ENCODE results near the gene ZNF512B. TPM values are rescaled to one million over a fixed set of nuclear protein-coding genes. Genes with fewer than 3 reads are reported as not detected.
A peak's percentile ranks its signal among the peaks of the same experiment; 100 is the strongest.

ZNF512B gene
- total RNA-seq, 4 donors from 2014 or later = 7.1 to 17.7 (median 12.1) TPM

DNA sequence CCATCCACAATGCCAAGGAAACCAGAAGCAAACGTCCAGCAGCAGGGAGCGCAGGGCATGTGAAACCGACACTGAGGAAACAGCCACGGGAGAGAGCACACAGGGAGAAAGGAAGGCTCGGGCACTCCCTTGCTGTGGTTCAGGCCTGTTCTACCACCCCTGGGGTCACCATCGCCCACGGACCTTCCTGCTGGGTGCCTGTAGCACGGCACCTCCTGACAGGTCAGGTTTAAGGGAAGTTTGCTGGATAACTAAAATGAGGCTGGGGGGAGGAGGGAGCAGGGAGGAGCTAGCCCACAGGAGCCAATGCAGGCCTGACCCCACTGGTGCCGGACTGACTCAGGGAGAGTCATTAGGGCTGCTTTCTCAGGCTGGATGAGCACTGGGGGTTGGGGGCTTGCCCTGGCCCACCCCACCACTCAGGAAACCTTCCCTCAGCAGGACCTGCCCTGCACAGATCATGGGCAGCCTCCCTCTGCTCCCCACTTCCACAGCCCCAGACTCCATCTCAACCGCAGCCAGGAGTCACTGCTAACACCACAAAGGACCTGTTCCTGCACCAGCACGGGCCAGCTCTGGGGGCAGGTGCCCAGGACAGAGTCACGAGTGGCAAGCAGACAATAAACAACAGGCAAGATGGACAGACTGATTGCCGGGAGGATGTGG is 15.8 kb downstream of the ZNF512B start:
- H3K4me1 ChIP-seq = peaks cover 79 to 85% (median 84%) of the 10 kb centered on the region in 4 donors
- TF ChIP-seq EP300 (IDR thresholded peaks at IDR 0.05) = no peak
- no peak for TF ChIP-seq POLR2AphosphoS5 (IDR thresholded peaks at IDR 0.05)
- no peak for TF ChIP-seq POLR2A (IDR thresholded peaks at IDR 0.05; ENCODE audit: low read depth)
- TF ChIP-seq, protein P1, sequence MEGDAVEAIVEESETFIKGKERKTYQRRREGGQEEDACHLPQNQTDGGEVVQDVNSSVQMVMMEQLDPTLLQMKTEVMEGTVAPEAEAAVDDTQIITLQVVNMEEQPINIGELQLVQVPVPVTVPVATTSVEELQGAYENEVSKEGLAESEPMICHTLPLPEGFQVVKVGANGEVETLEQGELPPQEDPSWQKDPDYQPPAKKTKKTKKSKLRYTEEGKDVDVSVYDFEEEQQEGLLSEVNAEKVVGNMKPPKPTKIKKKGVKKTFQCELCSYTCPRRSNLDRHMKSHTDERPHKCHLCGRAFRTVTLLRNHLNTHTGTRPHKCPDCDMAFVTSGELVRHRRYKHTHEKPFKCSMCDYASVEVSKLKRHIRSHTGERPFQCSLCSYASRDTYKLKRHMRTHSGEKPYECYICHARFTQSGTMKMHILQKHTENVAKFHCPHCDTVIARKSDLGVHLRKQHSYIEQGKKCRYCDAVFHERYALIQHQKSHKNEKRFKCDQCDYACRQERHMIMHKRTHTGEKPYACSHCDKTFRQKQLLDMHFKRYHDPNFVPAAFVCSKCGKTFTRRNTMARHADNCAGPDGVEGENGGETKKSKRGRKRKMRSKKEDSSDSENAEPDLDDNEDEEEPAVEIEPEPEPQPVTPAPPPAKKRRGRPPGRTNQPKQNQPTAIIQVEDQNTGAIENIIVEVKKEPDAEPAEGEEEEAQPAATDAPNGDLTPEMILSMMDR (IDR thresholded peaks at IDR 0.05) = no peak
- no peak for DNase-seq (ENCODE audit: extremely low spot score)
- peak overlapping the region in 2 of 4 donors; percentile 93 to 95 for H3K4me3 ChIP-seq
- peak overlapping the region; percentile 86 to 94 (median 92) for H3K27ac ChIP-seq (replicated peaks in 1 of 4)
- H3K36me3 ChIP-seq = peaks cover 0 to 11% (median 6%) of the 10 kb centered on the region in 4 donors
- H3K27me3 ChIP-seq = no peaks in the 10 kb centered on the region
- intact Hi-C loops (cut with DNase I) = no loop called here
- no peaks in the 10 kb centered on the region for H3K9me3 ChIP-seq
- WGBS = 53% methylated on average over 12 of the region's 13 CpGs

DNA sequence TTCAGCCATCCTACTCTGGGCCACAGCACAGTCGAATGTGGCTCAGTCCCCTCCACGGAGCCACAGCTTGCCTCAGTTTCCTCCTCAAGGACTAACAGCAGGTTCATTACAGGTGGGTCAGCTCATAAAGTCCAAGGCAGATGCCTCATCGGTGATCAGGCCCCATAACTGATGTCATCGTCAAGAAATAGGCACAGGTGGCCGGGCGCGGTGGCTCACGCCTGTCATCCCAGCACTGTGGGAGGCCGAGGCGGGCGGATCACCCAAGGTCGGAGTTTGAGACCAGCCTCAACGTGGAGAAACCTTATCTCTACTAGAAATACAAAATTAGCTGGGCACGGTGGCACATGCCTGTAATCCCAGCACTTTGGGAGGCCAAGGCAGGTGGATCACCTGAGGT is 17.0 kb downstream of the ZNF512B start:
- peaks cover 0 to 11% (median 0%) of the 10 kb centered on the region in 4 donors for H3K36me3 ChIP-seq
- no peaks in the 10 kb centered on the region for H3K27me3 ChIP-seq
- intact Hi-C loops (cut with DNase I) = no loop called here
- peak overlapping the region; percentile 86 to 93 (median 88) for H3K27ac ChIP-seq (replicated peaks in 1 of 4)
- peaks cover 87 to 92% (median 91%) of the 10 kb centered on the region in 4 donors for H3K4me1 ChIP-seq
- no peaks in the 10 kb centered on the region for H3K9me3 ChIP-seq
- no peak for TF ChIP-seq POLR2A (IDR thresholded peaks at IDR 0.05; ENCODE audit: low read depth)
- no peak for TF ChIP-seq POLR2AphosphoS5 (IDR thresholded peaks at IDR 0.05)
- TF ChIP-seq, protein P1 (IDR thresholded peaks at IDR 0.05) = no peak
- no peak for TF ChIP-seq EP300 (IDR thresholded peaks at IDR 0.05)
- no peak for DNase-seq (ENCODE audit: extremely low spot score)
- H3K4me3 ChIP-seq = no peak overlapping the region
- WGBS = 80% methylated on average over 1 of the region's 14 CpGs

DNA sequence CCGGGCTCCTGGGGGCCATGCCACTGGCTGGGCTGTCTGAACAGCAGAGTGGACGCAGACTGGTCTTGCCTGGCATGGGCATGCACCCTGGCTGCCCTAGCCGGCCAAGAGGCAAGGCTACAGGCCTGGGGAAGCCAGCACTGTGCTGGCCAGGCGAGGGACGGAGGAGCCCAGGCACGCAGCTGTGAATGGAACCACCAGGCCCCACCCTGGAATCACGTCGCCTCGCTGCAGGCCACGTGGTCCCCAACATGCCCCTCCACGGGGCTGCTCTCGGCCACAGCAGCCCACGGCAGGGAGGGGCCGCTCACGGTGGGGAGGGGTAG is 17.6 kb downstream of the ZNF512B start:
- 65% methylated on average over 10 of the region's 15 CpGs for WGBS
- Histone ChIP-seq H3K27ac (replicated peaks in 1 of 4) (peak overlapping the region; percentile 86 to 93 (median 88)), H3K27me3 (no peaks in the 10 kb centered on the region), H3K4me1 (peaks cover 87 to 92% (median 91%) of the 10 kb centered on the region in 4 donors), H3K4me3 (no peak overlapping the region), H3K36me3 (peaks cover 0 to 11% (median 0%) of the 10 kb centered on the region in 4 donors), H3K9me3 (no peaks in the 10 kb centered on the region)
- no peak for TF ChIP-seq POLR2A (IDR thresholded peaks at IDR 0.05; ENCODE audit: low read depth)
- TF ChIP-seq, protein P1 (IDR thresholded peaks at IDR 0.05) = no peak
- no peak for TF ChIP-seq POLR2AphosphoS5 (IDR thresholded peaks at IDR 0.05)
- TF ChIP-seq EP300 (IDR thresholded peaks at IDR 0.05) = no peak
- intact Hi-C loops (cut with DNase I) = no loop called here
- DNase-seq (ENCODE audit: extremely low spot score) = no peak

DNA sequence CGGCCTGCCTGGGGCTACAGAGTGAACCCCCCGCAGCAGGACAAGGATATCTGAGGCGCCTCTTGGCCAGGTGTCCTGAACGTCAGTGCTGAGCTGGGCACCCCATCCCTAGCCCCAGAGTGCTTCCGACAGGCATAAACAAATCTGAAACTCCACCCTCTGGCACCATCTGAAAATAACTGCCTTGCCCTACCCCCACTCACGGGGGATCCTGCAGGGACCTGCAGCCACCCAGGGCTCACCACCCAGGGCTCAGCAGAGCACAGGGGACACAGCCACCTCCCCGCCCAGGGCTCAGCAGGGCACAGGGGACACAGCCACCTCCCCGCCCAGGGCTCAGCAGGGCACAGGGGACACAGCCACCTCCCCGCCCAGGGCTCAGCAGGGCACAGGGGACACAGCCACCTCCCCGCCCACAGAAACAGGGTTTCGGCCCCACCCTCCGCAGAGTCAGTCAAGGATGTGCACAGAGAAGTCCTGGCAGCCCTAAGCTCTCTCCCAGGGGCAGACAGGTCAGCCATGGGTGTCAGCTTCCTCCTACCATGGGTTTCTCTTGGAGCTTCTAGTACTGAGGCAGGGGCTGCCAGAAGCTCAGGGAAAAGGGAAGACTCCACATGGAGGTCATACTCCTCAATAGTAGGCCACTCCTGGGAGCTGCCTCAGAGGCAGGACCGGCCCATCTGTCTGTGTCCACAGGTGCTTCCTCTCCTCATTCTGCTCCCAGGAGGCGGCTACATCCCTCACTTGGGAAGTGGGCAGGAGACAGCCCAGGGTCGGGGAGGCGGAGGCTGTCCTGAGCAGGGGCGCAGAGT is 18.1 kb downstream of the ZNF512B start:
- intact Hi-C loops (cut with DNase I) = no loop called here
- Histone ChIP-seq H3K27ac (replicated peaks in 1 of 4) (peak overlapping the region; percentile 86 to 93 (median 88)), H3K4me3 (peak overlapping the region; percentile 5 to 37 (median 26)), H3K36me3 (peaks cover 0 to 11% (median under 1%) of the 10 kb centered on the region in 4 donors), H3K9me3 (no peaks in the 10 kb centered on the region), H3K4me1 (peaks cover 87 to 92% (median 91%) of the 10 kb centered on the region in 4 donors), H3K27me3 (no peaks in the 10 kb centered on the region)
- DNase-seq (ENCODE audit: extremely low spot score) = no peak
- WGBS = 41% methylated on average over 8 of the region's 17 CpGs
- TF ChIP-seq, protein P1 (IDR thresholded peaks at IDR 0.05) = no peak
- TF ChIP-seq POLR2AphosphoS5 (IDR thresholded peaks at IDR 0.05) = peak in 1 of 2 donors; percentile 36
